PC-9 (cell line): ENCODE data around the gene CUEDC2.

Source experiments
- CTCF ChIP-seq: fragments of 200-600 bp; sonication (generic); conservative IDR thresholded peaks from 2 replicates; pipeline ENCODE4 v1.6.1; 2017; ENCODE audit warnings: mixed run types, antibody characterized with exemption, mild to moderate bottlenecking, moderate library complexity
- EZH2 ChIP-seq: fragments of 200-600 bp; sonication (generic); IDR thresholded peaks from 2 replicates; pipeline ENCODE4 v1.8.0; 2017; ENCODE audit warnings: antibody characterized with exemption, low read depth

DNA sequence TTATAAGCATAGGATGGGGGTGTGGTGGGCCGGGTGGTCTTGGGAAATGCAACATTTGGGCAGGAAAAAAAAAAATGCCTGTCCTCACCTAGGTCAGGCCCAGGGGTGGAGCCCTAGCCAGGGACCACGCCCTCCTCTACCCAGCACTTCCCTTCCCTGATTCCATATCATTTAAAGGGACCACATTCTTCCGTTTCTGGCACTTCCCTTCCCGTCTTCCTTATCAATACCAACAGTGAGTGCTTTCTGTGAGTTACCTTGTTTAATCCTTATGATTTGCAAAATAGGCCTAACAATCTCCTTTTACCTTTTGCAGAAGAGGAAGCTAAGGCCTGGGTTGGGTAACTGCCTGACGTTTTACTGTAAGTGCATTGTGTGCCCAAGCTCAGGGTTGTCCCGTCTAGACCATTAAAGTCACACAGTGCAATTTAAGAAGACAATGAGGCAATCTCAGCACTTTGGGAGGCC lies 35.6 kb upstream of the CUEDC2 start:
- no peak for TF ChIP-seq EZH2
- TF ChIP-seq CTCF: no peak
